Measurements from ENCODE around the gene ULK4. TPM values are rescaled to one million over a fixed set of nuclear protein-coding genes. Genes with fewer than 3 reads are reported as not detected.
"Not testable (repeated sequence)": the region's sequence is repeated elsewhere in the genome, so short reads cannot be mapped to it uniquely, and the experiment has no call there.

The ULK4 gene
- total RNA-seq, 1 donor from 2014 or later, result 10.2 TPM

DNA sequence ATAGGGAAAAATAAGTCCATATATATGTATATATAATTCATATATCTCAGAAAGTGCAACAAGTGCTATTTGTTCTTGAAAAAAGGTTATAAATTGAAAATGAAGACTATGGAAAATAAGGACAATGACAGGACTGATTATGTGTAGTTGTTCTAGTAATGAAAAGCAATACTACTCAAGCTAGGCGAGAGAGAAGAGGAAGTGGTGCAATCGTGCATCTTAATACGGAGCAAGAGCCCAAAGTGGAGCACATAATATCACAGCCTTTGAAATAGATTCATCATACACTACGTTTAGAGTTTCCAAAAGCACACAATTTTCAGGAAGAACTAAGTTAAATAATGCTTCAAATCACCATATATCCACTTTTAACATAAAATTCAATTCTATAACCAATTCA is 87.9 kb downstream of the ULK4 start:
- TF ChIP-seq, protein P1, sequence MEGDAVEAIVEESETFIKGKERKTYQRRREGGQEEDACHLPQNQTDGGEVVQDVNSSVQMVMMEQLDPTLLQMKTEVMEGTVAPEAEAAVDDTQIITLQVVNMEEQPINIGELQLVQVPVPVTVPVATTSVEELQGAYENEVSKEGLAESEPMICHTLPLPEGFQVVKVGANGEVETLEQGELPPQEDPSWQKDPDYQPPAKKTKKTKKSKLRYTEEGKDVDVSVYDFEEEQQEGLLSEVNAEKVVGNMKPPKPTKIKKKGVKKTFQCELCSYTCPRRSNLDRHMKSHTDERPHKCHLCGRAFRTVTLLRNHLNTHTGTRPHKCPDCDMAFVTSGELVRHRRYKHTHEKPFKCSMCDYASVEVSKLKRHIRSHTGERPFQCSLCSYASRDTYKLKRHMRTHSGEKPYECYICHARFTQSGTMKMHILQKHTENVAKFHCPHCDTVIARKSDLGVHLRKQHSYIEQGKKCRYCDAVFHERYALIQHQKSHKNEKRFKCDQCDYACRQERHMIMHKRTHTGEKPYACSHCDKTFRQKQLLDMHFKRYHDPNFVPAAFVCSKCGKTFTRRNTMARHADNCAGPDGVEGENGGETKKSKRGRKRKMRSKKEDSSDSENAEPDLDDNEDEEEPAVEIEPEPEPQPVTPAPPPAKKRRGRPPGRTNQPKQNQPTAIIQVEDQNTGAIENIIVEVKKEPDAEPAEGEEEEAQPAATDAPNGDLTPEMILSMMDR (IDR thresholded peaks at IDR 0.05; ENCODE audit: unreplicated experiment), result no peak
- no peaks in the 10 kb centered on the region for H3K9me3 Mint-ChIP-seq (ENCODE audit: unreplicated experiment)
- H3K36me3 Mint-ChIP-seq (ENCODE audit: low read depth, unreplicated experiment), result no peaks in the 10 kb centered on the region
- H3K27me3 Mint-ChIP-seq (ENCODE audit: unreplicated experiment), result no peaks in the 10 kb centered on the region
- H3K4me3 Mint-ChIP-seq (ENCODE audit: unreplicated experiment), result no peak overlapping the region
- H3K4me1 Mint-ChIP-seq (ENCODE audit: unreplicated experiment), result no peaks in the 10 kb centered on the region
- no peak overlapping the region for H3K27ac Mint-ChIP-seq (ENCODE audit: unreplicated experiment)
- DNase-seq (ENCODE audit: low spot score), result no peak

DNA sequence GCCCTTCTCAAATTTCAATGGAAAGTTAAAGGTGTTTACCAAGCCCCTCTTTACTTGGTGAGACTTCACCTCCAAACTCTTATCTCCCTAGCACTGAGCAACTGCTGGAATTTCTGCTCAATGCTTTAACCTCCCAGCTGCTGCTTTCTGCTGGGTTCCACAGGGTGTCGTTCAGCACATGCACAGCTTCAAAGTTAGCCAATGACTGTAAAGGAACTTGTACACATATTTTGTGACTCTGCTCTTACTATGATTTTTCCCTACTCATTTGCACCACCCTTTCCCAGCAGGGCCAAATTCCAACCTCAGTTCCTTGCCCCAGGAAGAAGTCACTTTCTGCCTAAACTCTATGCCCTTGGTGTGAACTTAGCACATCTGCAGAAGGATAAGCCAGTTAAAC is 89.7 kb downstream of the ULK4 start:
- no peaks in the 10 kb centered on the region for H3K4me1 Mint-ChIP-seq (ENCODE audit: unreplicated experiment)
- H3K4me3 Mint-ChIP-seq (ENCODE audit: unreplicated experiment), result no peak overlapping the region
- no peaks in the 10 kb centered on the region for H3K27me3 Mint-ChIP-seq (ENCODE audit: unreplicated experiment)
- no peaks in the 10 kb centered on the region for H3K9me3 Mint-ChIP-seq (ENCODE audit: unreplicated experiment)
- TF ChIP-seq, protein P1 (IDR thresholded peaks at IDR 0.05; ENCODE audit: unreplicated experiment), result no peak
- H3K36me3 Mint-ChIP-seq (ENCODE audit: low read depth, unreplicated experiment), result no peaks in the 10 kb centered on the region
- DNase-seq (ENCODE audit: low spot score), result no peak
- H3K27ac Mint-ChIP-seq (ENCODE audit: unreplicated experiment), result no peak overlapping the region

DNA sequence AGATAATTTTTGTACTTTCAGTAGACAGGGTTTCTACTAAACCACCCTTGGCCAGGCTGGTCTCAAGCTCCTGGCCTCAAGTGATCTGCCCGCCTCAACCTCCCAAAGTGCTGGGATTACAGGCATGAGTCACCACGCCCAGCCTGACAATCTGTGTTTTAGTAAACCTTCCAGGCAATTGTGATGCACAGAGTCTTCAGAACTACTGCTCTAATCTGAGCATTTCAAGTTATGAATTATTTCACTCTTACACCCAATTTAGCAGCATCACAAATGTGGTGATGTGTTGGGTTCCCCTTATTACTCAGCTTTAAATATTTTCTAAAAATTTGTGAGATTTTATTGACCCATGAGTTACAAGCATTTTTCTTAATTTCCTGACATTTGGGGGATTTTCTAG is 94.4 kb downstream of the ULK4 start:
- H3K36me3 Mint-ChIP-seq (ENCODE audit: low read depth, unreplicated experiment), result no peaks in the 10 kb centered on the region
- TF ChIP-seq, protein P1 (IDR thresholded peaks at IDR 0.05; ENCODE audit: unreplicated experiment), result no peak
- DNase-seq (ENCODE audit: low spot score), result no peak
- no peaks in the 10 kb centered on the region for H3K9me3 Mint-ChIP-seq (ENCODE audit: unreplicated experiment)
- H3K4me1 Mint-ChIP-seq (ENCODE audit: unreplicated experiment), result no peaks in the 10 kb centered on the region
- no peak overlapping the region for H3K27ac Mint-ChIP-seq (ENCODE audit: unreplicated experiment)
- peaks cover 2% of the 10 kb centered on the region for H3K27me3 Mint-ChIP-seq (ENCODE audit: unreplicated experiment)
- no peak overlapping the region for H3K4me3 Mint-ChIP-seq (ENCODE audit: unreplicated experiment)

DNA sequence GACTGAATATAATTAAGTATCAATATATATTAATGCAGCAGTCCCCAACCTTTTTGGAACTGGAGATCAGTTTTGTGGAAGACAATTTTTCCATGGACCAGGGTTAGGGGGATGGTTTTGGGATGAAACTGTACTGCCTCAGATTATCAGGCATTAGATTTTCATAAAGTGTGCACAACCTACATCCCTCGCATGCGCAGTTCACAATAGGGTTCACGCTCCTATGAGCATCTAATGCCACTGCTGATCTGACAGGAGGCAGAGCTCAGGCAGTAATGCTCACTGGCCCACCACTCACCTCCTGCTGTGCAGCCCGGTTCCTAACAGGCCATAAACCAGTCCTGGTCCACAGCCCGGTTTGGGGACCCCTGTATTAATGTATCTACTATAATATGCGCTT is 95.6 kb downstream of the ULK4 start:
- no peaks in the 10 kb centered on the region for H3K9me3 Mint-ChIP-seq (ENCODE audit: unreplicated experiment)
- peaks cover 2% of the 10 kb centered on the region for H3K27me3 Mint-ChIP-seq (ENCODE audit: unreplicated experiment)
- TF ChIP-seq, protein P1 (IDR thresholded peaks at IDR 0.05; ENCODE audit: unreplicated experiment), result no peak
- no peak overlapping the region for H3K4me3 Mint-ChIP-seq (ENCODE audit: unreplicated experiment)
- no peaks in the 10 kb centered on the region for H3K36me3 Mint-ChIP-seq (ENCODE audit: low read depth, unreplicated experiment)
- no peak overlapping the region for H3K27ac Mint-ChIP-seq (ENCODE audit: unreplicated experiment)
- no peaks in the 10 kb centered on the region for H3K4me1 Mint-ChIP-seq (ENCODE audit: unreplicated experiment)
- DNase-seq (ENCODE audit: low spot score), result no peak

DNA sequence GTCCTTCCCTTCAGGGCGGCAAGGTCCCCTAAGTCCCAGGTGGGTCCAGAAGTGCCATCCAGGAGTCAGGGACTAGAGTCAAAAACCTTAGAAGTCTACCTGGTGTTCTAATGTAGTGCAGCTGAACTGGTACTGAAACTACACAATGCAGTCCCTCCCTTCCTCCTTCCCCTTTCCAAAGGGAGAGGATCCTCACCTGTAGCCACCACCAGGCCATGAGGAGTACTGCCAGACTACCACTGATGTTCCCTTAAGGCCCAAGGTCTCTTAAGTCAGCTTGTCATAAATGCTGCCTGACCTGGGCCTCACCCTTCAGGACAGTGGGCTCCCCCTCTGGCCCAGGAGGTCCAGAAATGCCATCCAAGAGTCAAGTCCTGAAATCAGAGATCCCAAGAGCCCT is 98.9 kb downstream of the ULK4 start:
- H3K4me1 Mint-ChIP-seq (ENCODE audit: unreplicated experiment), result no peaks in the 10 kb centered on the region
- H3K4me3 Mint-ChIP-seq (ENCODE audit: unreplicated experiment), result no peak overlapping the region
- no peak overlapping the region for H3K27ac Mint-ChIP-seq (ENCODE audit: unreplicated experiment)
- H3K27me3 Mint-ChIP-seq (ENCODE audit: unreplicated experiment), result peaks cover 2% of the 10 kb centered on the region
- H3K36me3 Mint-ChIP-seq (ENCODE audit: low read depth, unreplicated experiment), result peaks cover 8% of the 10 kb centered on the region
- TF ChIP-seq, protein P1 (IDR thresholded peaks at IDR 0.05; ENCODE audit: unreplicated experiment), result no peak
- H3K9me3 Mint-ChIP-seq (ENCODE audit: unreplicated experiment), result no peaks in the 10 kb centered on the region
- no peak for DNase-seq (ENCODE audit: low spot score)

DNA sequence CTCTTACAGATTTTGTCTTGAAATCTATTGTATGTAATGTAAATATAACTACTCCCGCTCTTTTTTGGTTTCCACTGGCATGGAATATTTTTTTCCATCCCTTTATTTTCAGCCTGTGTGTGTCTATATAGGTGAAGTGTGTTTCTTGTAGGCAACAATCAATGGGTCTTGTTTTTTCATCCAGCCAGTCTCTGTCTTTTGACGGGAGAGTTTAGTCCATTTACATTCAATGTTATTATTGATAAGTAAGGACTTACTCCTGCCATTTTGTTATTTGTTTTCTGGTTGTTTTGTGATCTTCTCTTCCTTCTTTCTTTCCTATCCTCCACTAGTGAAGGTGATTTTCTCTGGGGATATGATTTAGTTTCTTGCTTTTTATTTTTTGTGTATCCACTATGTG is 101.4 kb downstream of the ULK4 start:
- DNase-seq (ENCODE audit: low spot score); H3K36me3 Mint-ChIP-seq (ENCODE audit: low read depth, unreplicated experiment); H3K9me3 Mint-ChIP-seq (ENCODE audit: unreplicated experiment); H3K4me1 Mint-ChIP-seq (ENCODE audit: unreplicated experiment); H3K27ac Mint-ChIP-seq (ENCODE audit: unreplicated experiment); H3K4me3 Mint-ChIP-seq (ENCODE audit: unreplicated experiment); H3K27me3 Mint-ChIP-seq (ENCODE audit: unreplicated experiment): not testable (repeated sequence)

Measured in endothelial cell (in vitro differentiated cells).